Ammon's horn (tissue), 1 donor: ENCODE data around the gene FCHO1.
A peak's percentile ranks its signal among the peaks of the same experiment; 100 is the strongest.

Source experiments
- DNase-seq: peaks from one replicate; pipeline ENCODE4 v3.0.0-alpha.2; 2016; ENCODE audit warnings: low spot score

FCHO1 gene

GRCh38 chr19:17829855-17830566 lies 78.7 kb downstream of the FCHO1 start:
- peak; percentile 44 for DNase-seq

GRCh38 chr19:17830567-17831418 lies 79.5 kb downstream of the FCHO1 start:
- peak; percentile 92 for DNase-seq

- DNase-seq, result no peak
These were observed 80.2 kb downstream of the FCHO1 start for GRCh38 chr19:17831419-17831888.

- DNase-seq, result no peak
These were observed 81.3 kb downstream of the FCHO1 start for GRCh38 chr19:17832443-17833208.

- no peak for DNase-seq
These were observed 83.3 kb downstream of the FCHO1 start for GRCh38 chr19:17834350-17835181.

GRCh38 chr19:17835182-17836006 lies 84.1 kb downstream of the FCHO1 start:
- DNase-seq, result no peak

GRCh38 chr19:17836530-17836929 lies 85.3 kb downstream of the FCHO1 start:
- DNase-seq, result no peak

GRCh38 chr19:17837972-17838371 lies 86.7 kb downstream of the FCHO1 start:
- no peak for DNase-seq
